Activated naive CD8-positive, alpha-beta T cell treated with anti-CD3 and anti-CD28 coated beads, Interleukin-2, amount 50 U/mL, for 24 hours (primary cell): ENCODE measurements around the gene LRRC18.

Source experiments
- ATAC-seq: fragments of 150-1000 bp; cut with Tn5 transposase; one replicate; pipeline ENCODE4 v1.10.0; 2021
- DNase-seq: peaks from one replicate; pipeline ENCODE4 v3.0.0; 2021
- H3K27ac Mint-ChIP-seq: one replicate; pipeline ENCODE4 v1.8.0; 2021; ENCODE audit warnings: mild to moderate bottlenecking, mixed read lengths
- H3K27me3 Mint-ChIP-seq: one replicate; pipeline ENCODE4 v1.8.0; 2021; ENCODE audit warnings: mixed read lengths
- H3K36me3 Mint-ChIP-seq: one replicate; pipeline ENCODE4 v1.8.0; 2021; ENCODE audit warnings: low read depth, mixed read lengths
- H3K4me1 Mint-ChIP-seq: one replicate; pipeline ENCODE4 v1.8.0; 2021; ENCODE audit warnings: mixed read lengths
- H3K4me3 Mint-ChIP-seq: one replicate; pipeline ENCODE4 v1.8.0; 2021; ENCODE audit warnings: mild to moderate bottlenecking, moderate library complexity, mixed read lengths
- H3K9me3 Mint-ChIP-seq: one replicate; pipeline ENCODE4 v1.8.0; 2021; ENCODE audit warnings: mixed read lengths

The LRRC18 gene

DNA sequence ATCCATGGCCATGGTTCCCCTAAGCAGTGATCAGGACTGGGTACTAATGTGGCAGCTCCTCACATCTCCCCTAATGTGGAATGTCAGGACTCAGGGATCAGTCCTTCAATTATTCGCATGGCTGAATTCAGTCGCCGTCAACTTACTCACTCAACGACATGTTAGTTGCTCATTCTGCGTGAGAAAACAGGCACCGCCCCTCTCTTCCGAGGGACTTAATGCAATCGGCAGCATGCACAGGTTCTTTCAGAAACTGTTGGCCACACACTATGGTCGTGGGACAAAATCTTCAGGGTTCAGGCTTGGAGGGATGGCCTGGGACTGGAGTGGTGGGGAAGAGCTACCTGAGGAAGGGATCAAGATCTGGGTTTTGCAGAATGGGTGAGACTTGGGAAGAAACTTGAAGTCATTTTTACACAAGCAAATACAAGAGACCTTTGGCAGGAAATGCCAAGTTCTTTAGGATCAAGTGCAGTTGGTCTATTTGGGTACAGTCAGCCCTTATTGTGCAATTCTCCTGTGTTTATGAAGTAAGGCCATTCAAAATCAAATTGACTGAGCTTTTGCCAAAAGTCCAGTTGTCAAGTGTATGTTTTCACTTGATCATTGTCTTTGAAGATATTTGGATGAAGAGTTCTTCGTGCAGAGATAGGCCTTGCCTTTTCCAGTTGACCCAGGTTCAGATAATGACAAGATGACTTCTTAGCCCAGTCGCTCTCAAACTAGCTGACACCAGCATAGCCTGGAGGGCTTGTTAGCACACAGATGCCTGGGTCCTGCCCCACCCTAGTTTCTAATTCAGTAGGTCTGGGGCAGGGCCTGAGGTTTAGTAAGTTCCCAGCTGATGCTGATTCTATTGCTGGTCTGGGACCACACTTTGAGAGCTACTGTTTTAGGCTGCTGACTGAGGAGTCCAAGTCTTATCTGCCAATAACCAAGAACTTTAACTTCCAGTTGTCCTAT, 48.5 kb downstream of the LRRC18 start:
- Mint-ChIP-seq H3K36me3 (no peaks in the 10 kb centered on the region), H3K27me3 (no peaks in the 10 kb centered on the region), H3K4me3 (no peak overlapping the region), H3K9me3 (no peaks in the 10 kb centered on the region), H3K4me1 (no peaks in the 10 kb centered on the region), H3K27ac (no peak overlapping the region)
- DNase-seq = no peak
- ATAC-seq = no peak

DNA sequence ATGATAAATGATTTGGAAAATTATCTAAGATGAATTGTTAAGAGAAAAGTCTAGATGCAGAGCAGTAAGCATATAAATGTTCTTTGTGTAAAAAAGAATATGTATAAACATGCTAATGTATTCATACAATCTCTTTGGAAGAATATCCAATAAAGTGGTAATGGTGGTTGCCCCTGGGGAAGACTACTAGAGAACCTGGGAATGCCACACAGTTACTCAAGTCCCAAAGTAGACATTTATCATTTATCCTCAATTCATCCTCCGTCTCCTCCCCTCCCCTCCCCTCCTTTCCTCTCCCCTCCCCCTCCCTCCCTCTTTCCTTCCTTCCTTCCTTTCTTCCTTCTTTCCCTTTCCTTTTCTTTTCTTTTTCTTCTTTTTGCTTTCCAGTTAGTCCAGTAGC, 51.7 kb downstream of the LRRC18 start:
- Mint-ChIP-seq H3K4me1 (no peaks in the 10 kb centered on the region), H3K27ac (no peak overlapping the region), H3K9me3 (no peaks in the 10 kb centered on the region), H3K4me3 (no peak overlapping the region), H3K27me3 (no peaks in the 10 kb centered on the region), H3K36me3 (no peaks in the 10 kb centered on the region)
- ATAC-seq (no peak), DNase-seq (no peak)

DNA sequence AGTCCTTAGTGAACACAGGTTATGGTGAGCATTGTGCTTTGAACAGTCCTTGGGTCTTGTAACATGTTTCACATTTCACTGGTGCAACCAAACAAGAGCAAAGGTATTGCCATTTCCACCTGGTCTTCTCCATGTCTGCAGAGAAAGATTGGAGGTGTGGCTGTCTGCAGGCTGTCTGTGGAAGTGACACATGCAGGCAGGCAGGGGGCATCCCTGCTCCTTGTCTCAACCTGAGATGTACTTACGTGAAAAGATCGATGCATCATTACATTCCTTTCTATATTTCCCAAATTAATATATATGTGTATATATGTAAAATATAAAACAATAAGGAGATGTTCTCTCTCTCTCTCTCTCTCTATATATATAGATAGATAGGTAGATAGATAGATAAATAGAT, 54.3 kb downstream of the LRRC18 start:
- ATAC-seq (no peak), DNase-seq (no peak)
- no peaks in the 10 kb centered on the region for H3K4me1 Mint-ChIP-seq
- H3K4me3 Mint-ChIP-seq = no peak overlapping the region
- H3K27ac Mint-ChIP-seq = no peak overlapping the region
- no peaks in the 10 kb centered on the region for H3K9me3 Mint-ChIP-seq
- H3K27me3 Mint-ChIP-seq = no peaks in the 10 kb centered on the region
- H3K36me3 Mint-ChIP-seq = no peaks in the 10 kb centered on the region

DNA sequence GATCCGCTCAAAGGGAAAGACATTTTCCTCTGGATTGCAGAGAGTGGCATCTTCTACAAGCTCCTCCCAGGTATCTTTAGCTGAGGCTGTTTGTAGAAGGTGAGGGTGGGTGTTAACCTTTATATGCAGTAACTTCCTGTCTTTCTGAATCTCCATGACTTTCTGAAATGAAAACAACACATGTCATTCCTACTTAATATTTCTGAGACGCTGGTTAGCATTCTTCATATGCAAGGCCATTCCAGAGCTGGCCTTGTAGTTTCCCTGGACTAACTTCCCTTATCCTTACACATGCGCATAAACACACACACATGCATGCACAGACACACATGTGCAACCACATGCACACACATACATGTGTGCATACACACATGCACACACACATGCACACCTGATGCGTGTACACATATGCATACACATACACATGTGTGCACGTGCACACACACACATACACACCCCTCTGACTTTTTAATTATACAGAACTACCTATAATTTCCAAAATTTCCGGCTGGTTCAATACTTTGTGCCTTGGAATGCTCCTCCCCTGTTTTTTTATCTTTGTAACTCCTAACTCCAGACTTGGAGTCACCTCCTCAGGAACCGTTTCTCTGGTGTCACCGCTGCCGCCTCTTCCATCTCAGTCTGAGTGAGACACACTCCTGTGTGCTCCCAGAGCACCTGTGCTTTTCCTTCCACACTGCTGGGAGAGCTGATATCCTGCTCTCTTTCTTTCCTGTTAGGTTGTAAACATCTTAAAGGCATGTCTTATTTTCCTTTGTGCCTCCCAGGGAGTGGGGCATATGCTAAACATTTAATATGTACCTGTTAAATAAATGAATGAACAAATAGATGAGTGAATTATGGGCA, 55.2 kb downstream of the LRRC18 start:
- no peak overlapping the region for H3K4me3 Mint-ChIP-seq
- H3K4me1 Mint-ChIP-seq = no peaks in the 10 kb centered on the region
- DNase-seq = no peak
- no peak for ATAC-seq
- no peaks in the 10 kb centered on the region for H3K36me3 Mint-ChIP-seq
- H3K9me3 Mint-ChIP-seq = no peaks in the 10 kb centered on the region
- H3K27me3 Mint-ChIP-seq = no peaks in the 10 kb centered on the region
- H3K27ac Mint-ChIP-seq = no peak overlapping the region

DNA sequence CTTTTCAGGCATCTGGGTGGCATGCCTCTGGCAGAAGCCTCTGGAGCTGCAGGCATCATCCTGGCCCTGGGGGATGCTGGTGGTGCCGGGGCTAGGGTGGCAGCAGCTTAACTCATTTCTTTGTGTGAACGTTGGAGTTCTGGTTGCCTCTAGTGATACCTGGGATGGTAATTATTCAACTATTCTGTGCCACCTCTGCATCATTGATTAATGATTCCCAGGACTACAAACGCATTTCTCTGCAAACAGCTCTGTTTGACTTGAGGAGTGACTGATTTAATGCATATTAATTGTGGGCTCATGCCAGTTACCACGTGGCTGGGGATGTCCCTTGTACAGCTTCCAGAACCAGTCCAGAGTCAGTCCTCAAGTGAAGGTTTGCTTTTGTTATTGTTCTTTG, 55.9 kb downstream of the LRRC18 start:
- Mint-ChIP-seq H3K36me3 (no peaks in the 10 kb centered on the region), H3K4me3 (no peak overlapping the region), H3K9me3 (no peaks in the 10 kb centered on the region), H3K4me1 (no peaks in the 10 kb centered on the region), H3K27ac (no peak overlapping the region), H3K27me3 (no peaks in the 10 kb centered on the region)
- ATAC-seq (no peak), DNase-seq (no peak)

DNA sequence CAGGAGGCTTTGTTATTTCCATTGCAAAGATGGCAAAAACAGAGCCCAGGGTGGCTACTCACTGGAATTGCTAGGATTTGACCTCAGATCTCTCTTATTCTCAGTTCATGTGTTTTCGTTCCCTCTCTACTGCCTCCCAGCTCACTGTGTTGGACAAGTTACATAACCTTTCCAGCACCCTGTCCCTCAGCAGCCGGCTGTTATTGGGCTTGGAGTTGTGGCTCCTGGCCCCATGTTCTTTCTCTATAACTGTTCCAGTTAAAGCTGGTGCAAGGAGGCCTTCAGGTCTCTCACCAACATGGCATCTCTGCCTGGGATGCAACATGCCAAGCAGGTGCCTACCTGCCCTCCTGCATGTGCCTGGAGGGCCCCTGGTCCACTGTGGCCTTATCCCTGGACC, 56.8 kb downstream of the LRRC18 start:
- no peaks in the 10 kb centered on the region for H3K36me3 Mint-ChIP-seq
- no peak overlapping the region for H3K4me3 Mint-ChIP-seq
- no peaks in the 10 kb centered on the region for H3K4me1 Mint-ChIP-seq
- ATAC-seq = no peak
- H3K9me3 Mint-ChIP-seq = no peaks in the 10 kb centered on the region
- no peak for DNase-seq
- H3K27ac Mint-ChIP-seq = no peak overlapping the region
- no peaks in the 10 kb centered on the region for H3K27me3 Mint-ChIP-seq

DNA sequence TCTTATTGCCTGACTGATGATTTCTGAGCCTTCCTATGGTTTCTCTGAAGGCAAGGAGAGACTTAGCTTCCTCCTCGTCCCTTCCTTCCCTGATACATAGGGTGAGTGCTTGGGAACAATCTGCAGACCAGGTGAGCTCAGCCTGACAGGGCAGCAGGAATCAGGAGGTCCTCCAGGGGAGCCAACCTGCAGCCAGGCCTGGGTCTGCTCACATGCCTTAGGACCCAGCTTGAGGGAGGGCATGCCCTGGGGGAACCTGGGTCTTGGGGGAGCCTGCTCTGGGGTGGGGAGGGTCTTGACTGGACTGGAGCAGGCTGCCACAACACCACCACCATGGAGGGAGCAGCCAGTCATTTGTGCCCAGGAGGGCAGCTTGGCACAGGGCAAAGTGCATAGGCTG, 57.7 kb downstream of the LRRC18 start:
- Mint-ChIP-seq H3K27ac (no peak overlapping the region), H3K27me3 (no peaks in the 10 kb centered on the region), H3K4me1 (no peaks in the 10 kb centered on the region), H3K9me3 (no peaks in the 10 kb centered on the region), H3K4me3 (no peak overlapping the region), H3K36me3 (no peaks in the 10 kb centered on the region)
- no peak for DNase-seq
- no peak for ATAC-seq

DNA sequence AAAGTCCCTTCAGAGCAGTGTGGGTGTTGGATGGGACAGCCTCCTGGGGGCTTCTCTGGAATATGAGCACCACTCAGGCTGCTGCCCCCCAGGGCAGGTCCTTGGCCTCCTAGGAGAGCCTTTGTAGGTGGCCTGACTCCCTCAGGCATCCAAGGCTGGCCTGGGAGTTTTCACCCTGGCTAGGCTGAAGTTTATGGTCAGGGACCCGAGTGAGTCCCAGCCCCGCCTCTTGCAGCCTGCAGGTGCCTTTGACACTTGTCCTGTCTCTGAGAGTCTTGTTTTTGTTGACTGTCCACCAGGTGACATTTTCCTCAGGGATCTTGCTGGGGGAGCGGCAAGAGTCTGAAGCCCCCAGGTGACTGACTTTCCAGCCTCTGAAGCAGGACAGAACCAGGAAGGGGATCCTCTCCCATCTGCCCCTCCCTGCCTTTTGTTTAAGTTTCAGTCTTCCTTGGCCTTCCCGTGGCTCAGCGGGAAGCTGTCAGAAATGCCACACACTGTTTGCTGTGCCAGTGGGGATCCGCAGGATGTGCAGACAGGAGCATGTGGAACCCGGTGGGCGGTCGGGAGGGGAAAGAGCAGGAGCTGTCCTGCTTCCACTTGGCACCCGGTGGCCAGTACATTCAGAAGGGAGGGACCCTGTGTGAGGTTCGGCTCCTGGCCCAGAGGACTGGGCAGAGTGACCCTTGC, 59.5 kb downstream of the LRRC18 start:
- Mint-ChIP-seq H3K4me3 (no peak overlapping the region), H3K36me3 (no peaks in the 10 kb centered on the region), H3K4me1 (no peaks in the 10 kb centered on the region), H3K27ac (no peak overlapping the region), H3K27me3 (no peaks in the 10 kb centered on the region), H3K9me3 (no peaks in the 10 kb centered on the region)
- ATAC-seq = no peak
- DNase-seq = no peak

DNA sequence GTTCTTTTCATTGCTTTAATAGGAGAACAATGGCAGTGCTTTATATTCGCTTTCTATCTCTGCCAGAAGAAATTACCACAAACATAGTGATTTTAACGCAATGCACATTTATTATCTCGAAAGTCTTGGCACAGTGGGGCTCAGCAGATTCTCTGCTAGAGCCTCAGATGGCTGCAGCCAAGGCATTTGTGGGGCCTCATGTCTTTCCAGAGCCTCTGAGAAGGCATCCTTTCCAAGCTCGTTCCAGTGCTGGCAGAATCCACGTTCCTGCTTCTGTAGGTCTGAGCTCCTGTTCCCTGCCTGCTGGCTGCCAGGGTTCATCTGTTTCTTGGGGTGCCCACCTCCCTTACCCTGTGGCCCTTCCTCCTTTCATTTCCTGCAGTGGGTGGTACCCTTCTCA, 60.2 kb downstream of the LRRC18 start:
- Mint-ChIP-seq H3K4me1 (no peaks in the 10 kb centered on the region), H3K36me3 (no peaks in the 10 kb centered on the region), H3K27me3 (no peaks in the 10 kb centered on the region), H3K27ac (no peak overlapping the region), H3K4me3 (no peak overlapping the region), H3K9me3 (no peaks in the 10 kb centered on the region)
- no peak for ATAC-seq
- no peak for DNase-seq

DNA sequence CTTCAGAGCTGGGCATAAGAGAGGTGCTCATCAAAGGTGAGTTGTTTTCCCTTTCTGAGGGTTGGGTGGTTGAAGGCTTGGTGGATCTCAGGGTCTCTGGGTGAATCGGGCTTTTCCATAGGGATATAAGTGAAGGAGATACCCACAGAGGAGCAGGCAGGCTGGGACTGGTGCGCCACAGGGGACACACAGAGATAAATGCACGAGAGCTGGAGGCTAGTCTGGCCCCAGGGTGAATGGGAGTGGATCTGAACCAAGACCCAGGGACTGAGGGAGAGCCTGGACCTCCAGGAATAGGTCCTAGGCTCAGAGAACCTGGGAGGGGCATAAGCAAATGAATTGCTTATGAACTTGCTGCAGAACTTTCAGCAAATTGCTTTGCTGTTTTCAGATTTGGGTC, 61.5 kb downstream of the LRRC18 start:
- ATAC-seq (no peak), DNase-seq (no peak)
- H3K9me3 Mint-ChIP-seq = no peaks in the 10 kb centered on the region
- H3K27me3 Mint-ChIP-seq = no peaks in the 10 kb centered on the region
- H3K4me3 Mint-ChIP-seq = no peak overlapping the region
- H3K4me1 Mint-ChIP-seq = no peaks in the 10 kb centered on the region
- H3K27ac Mint-ChIP-seq = no peak overlapping the region
- H3K36me3 Mint-ChIP-seq = no peaks in the 10 kb centered on the region

DNA sequence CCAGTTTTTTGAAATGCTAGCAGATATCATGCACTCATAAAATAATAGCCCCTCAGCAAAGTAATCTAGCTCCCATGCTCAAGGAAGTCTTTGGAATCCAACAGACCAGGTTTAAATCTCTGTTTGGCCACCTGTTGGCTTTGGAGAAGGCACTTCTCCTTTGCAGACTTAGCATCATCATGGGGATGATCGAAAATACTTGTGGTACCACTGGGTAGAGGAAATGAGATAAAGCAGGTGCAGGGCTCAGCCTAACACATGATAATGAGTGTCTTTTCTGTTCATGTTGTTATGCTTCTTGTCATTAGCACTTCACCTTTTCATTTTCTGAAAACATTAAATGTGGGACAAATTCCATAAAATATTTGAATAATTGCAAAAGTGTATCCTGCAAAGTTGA, 67.4 kb downstream of the LRRC18 start:
- ATAC-seq (no peak), DNase-seq (no peak)
- Mint-ChIP-seq H3K27me3 (no peaks in the 10 kb centered on the region), H3K4me1 (no peaks in the 10 kb centered on the region), H3K36me3 (no peaks in the 10 kb centered on the region), H3K27ac (no peak overlapping the region), H3K9me3 (no peaks in the 10 kb centered on the region), H3K4me3 (no peak overlapping the region)
